PC-9 (cell line): Measurements from ENCODE around the gene FAM3C. TPM values are rescaled to one million over a fixed set of nuclear protein-coding genes. Genes with fewer than 3 reads are reported as not detected.

Experiments used
- BruUV-seq: library from RNA; stranded (reverse); fragments of 400-500 nt; replicated peaks from 2 replicates; lab custom pipeline; 2021; lab: Mats Ljungman, UMichigan
- CTCF ChIA-PET: fragments of 300-600 bp; sonication (Branson Sonifier 250); formaldehyde crosslinking; loops from one replicate; lab custom pipeline; 2022; ENCODE audit warnings: antibody characterized with exemption; lab: Charles Lee
- POLR2A ChIA-PET: fragments of 300-600 bp; sonication (Branson Sonifier 250); formaldehyde crosslinking; loops from one replicate; lab custom pipeline; 2022; ENCODE audit warnings: antibody characterized with exemption; ENCODE audit not compliant: unreplicated experiment; lab: Charles Lee
- DNase-seq, 2 experiments: peaks; one replicate each; pipeline versions ENCODE4 v3.0.0 to v3.0.0-alpha.2; 2015 to 2022; ENCODE audit warnings: mixed read lengths in 1 of 2
- H2AFZ ChIP-seq: fragments of 200-600 bp; sonication (generic); 2 replicates; pipeline ENCODE4 v1.8.1; 2017; ENCODE audit warnings: antibody characterized with exemption
- H3F3A ChIP-seq: fragments of 200-600 bp; sonication (generic); 2 replicates; pipeline ENCODE4 v1.8.1; 2017; ENCODE audit warnings: antibody characterized with exemption, mild to moderate bottlenecking, low read depth; ENCODE audit not compliant: insufficient read depth
- H3K27ac ChIP-seq: fragments of 200-600 bp; sonication (generic); 2 replicates; pipeline ENCODE4 v1.6.1; 2016; ENCODE audit warnings: mixed run types
- H3K27me3 ChIP-seq: fragments of 200-600 bp; sonication (generic); 2 replicates; pipeline ENCODE4 v1.6.1; 2016; ENCODE audit warnings: low read depth, mixed run types; ENCODE audit not compliant: insufficient read depth
- H3K36me3 ChIP-seq: fragments of 200-600 bp; sonication (generic); 2 replicates; pipeline ENCODE4 v1.6.1; 2016; ENCODE audit warnings: low read depth, mixed run types
- H3K4me1 ChIP-seq: fragments of 200-600 bp; sonication (generic); replicated peaks from 2 replicates; pipeline ENCODE4 v1.6.1; 2016; ENCODE audit warnings: mixed run types; ENCODE audit not compliant: insufficient read depth
- H3K4me2 ChIP-seq: fragments of 200-600 bp; sonication (generic); 2 replicates; pipeline ENCODE4 v1.6.1; 2017; ENCODE audit warnings: mixed run types
- H3K4me3 ChIP-seq: fragments of 200-600 bp; sonication (generic); 2 replicates; pipeline ENCODE4 v1.6.1; 2016; ENCODE audit warnings: mixed run types
- H3K79me2 ChIP-seq: fragments of 200-600 bp; sonication (generic); 2 replicates; pipeline ENCODE4 v1.6.1; 2017; ENCODE audit warnings: low read depth, mixed run types
- H3K9me2 ChIP-seq: fragments of 200-600 bp; sonication (generic); 2 replicates; pipeline ENCODE4 v1.8.1; 2017; ENCODE audit warnings: mild to moderate bottlenecking; ENCODE audit not compliant: insufficient read depth
- H3K9me3 ChIP-seq: fragments of 200-600 bp; sonication (generic); 2 replicates; pipeline ENCODE4 v1.8.1; 2016; ENCODE audit warnings: low read depth; ENCODE audit not compliant: insufficient read depth
- H4K20me1 ChIP-seq: fragments of 200-600 bp; sonication (generic); 2 replicates; pipeline ENCODE4 v1.8.1; 2017; ENCODE audit not compliant: insufficient read depth
- EZH2 ChIP-seq: fragments of 200-600 bp; sonication (generic); IDR thresholded peaks from 2 replicates; pipeline ENCODE4 v1.8.0; 2017; ENCODE audit warnings: antibody characterized with exemption, low read depth
- intact Hi-C: fragments of 100-400 bp; cut with micrococcal nuclease; formaldehyde crosslinking; loops from one replicate; pipeline ENCODE4 v1.10.0; 2022; ENCODE audit not compliant: unreplicated experiment
- total RNA-seq: library from RNA; stranded (reverse); gene quantifications from 2 replicates; pipeline ENCODE4 v1.2.3, GENCODE V29; 2021
- TF ChIP-seq, protein P1 (sequence below): fragments of 200-600 bp; sonication (generic); conservative IDR thresholded peaks from 2 replicates; pipeline ENCODE4 v1.6.1; 2017; ENCODE audit warnings: mixed run types, antibody characterized with exemption, mild to moderate bottlenecking, moderate library complexity

The FAM3C gene
- total RNA-seq, 1 experiment from 2014 or later = 134 TPM

GRCh38 chr7:121303422-121304101 is 92.5 kb downstream of the FAM3C start:
- no peak overlapping the region for H2AFZ ChIP-seq

DNA sequence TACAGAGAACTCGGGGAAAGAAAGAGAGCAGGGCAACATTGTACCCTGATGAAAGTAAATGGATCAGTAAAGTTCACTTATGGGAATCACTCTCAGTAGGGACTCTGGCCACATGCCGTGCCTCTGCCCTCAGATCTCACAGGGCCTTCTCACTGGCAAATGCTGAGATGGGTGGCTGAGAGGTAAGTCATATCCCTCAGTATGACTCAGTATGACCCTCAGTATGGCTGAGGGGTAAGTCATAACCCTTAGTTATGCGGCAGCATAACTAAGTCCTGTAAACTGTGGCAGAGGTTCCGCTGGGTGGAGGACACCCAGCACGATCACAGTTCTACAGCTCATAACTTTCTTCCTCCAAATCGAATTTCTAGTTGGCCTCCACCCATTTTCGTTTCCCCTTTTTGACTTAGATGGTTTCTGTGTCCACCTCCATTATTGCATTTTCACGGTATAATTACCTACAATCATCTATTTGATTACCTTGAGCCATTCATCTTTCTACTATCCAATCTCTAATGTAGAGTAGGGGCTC is 93.8 kb downstream of the FAM3C start:
- CTCF ChIA-PET = interaction anchor here (0.6 kb wide), 1 partner anchor 243 kb away, joined by 14 read pairs; no protein-coding TSS in a partner anchor
- Histone ChIP-seq H3K27me3 (no peaks in the 10 kb centered on the region), H3K9me2 (no peaks in the 10 kb centered on the region; the same call in 1 of the 2 replicates), H4K20me1 (no peaks in the 10 kb centered on the region), H3K27ac (no peak overlapping the region), H3K36me3 (no peaks in the 10 kb centered on the region), H3F3A (no peaks in the 10 kb centered on the region), H3K4me3 (no peak overlapping the region), H3K4me1 (no peaks in the 10 kb centered on the region), H3K4me2 (no peak overlapping the region), H3K9me3 (no peaks in the 10 kb centered on the region), H2AFZ (no peak overlapping the region), H3K79me2 (no peaks in the 10 kb centered on the region)
- intact Hi-C loops = no loop called here
- POLR2A ChIA-PET = no interaction called here
- no TSS peak for BruUV-seq
- TF ChIP-seq, protein P1, sequence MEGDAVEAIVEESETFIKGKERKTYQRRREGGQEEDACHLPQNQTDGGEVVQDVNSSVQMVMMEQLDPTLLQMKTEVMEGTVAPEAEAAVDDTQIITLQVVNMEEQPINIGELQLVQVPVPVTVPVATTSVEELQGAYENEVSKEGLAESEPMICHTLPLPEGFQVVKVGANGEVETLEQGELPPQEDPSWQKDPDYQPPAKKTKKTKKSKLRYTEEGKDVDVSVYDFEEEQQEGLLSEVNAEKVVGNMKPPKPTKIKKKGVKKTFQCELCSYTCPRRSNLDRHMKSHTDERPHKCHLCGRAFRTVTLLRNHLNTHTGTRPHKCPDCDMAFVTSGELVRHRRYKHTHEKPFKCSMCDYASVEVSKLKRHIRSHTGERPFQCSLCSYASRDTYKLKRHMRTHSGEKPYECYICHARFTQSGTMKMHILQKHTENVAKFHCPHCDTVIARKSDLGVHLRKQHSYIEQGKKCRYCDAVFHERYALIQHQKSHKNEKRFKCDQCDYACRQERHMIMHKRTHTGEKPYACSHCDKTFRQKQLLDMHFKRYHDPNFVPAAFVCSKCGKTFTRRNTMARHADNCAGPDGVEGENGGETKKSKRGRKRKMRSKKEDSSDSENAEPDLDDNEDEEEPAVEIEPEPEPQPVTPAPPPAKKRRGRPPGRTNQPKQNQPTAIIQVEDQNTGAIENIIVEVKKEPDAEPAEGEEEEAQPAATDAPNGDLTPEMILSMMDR = no peak
- TF ChIP-seq EZH2 = no peak
- no peak for DNase-seq

More at GRCh38 chr7:121303422-121304101, 92.5 kb downstream of the FAM3C start:
- Histone ChIP-seq H3K79me2 (no peaks in the 10 kb centered on the region), H3F3A (no peaks in the 10 kb centered on the region), H3K9me2 (no peaks in the 10 kb centered on the region; the same call in 1 of the 2 replicates), H3K4me2 (no peak overlapping the region), H4K20me1 (no peaks in the 10 kb centered on the region), H3K27me3 (no peaks in the 10 kb centered on the region), H3K36me3 (no peaks in the 10 kb centered on the region), H3K4me1 (no peaks in the 10 kb centered on the region), H3K9me3 (no peaks in the 10 kb centered on the region), H3K27ac (no peak overlapping the region), H3K4me3 (no peak overlapping the region)
- intact Hi-C loops = no loop called here
- no TSS peak for BruUV-seq
- TF ChIP-seq EZH2 = no peak
- TF ChIP-seq, protein P1 = no peak
- no peak for DNase-seq
- ChIA-PET POLR2A (no interaction called here), CTCF (no interaction called here)

DNA sequence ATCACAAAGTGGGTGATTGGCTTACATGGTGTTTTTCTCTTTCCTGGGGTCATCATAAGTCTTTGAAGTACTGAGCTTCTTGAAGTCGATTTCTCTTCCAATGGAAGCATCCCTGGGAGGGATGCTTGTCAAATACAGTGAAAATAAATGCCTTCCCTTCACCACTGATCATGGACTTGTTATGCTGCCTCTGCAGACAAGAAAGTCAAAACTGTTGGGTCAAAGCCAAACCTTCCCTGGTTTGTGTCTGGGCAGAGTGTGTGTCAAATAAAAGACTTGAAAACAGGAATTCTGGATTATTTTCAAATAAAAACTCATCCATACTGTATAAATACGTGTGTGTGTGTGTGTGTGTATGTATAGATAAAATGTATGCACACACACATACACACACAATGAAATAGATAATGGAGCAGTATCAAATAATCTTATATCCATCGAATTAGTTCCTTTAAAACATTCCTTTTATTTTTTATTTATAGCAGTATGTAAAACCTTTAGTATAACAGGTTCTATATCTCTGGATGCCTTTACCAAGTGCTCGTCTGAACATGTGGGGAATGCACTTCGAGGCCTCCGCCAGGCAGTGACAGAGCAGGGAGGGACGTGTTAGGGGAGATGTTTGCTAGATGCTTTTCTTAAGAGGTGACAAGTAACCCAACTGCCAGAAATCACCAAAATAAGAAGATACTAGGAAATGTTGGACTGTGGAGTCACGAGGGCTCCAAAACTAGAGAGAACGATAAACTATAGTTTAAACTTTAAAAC is 94.5 kb downstream of the FAM3C start:
- DNase-seq = no peak
- BruUV-seq = no TSS peak
- intact Hi-C loops = no loop called here

More for the DNA sequence above, 94.5 kb downstream of the FAM3C start:
- ChIA-PET CTCF (interaction anchor here (0.6 kb wide), 1 partner anchor 244 kb away, joined by 14 read pairs; no protein-coding TSS in a partner anchor), POLR2A (no interaction called here)
- no peaks in the 10 kb centered on the region for H3K27me3 ChIP-seq
- no peak for TF ChIP-seq EZH2
- TF ChIP-seq, protein P1 = no peak
- no peaks in the 10 kb centered on the region for H3F3A ChIP-seq
- no peak overlapping the region for H3K4me3 ChIP-seq
- no peaks in the 10 kb centered on the region for H3K4me1 ChIP-seq
- H2AFZ ChIP-seq = no peak overlapping the region
- H3K36me3 ChIP-seq = no peaks in the 10 kb centered on the region
- H4K20me1 ChIP-seq = no peaks in the 10 kb centered on the region
- H3K9me2 ChIP-seq = no peaks in the 10 kb centered on the region; the same call in 1 of the 2 replicates
- H3K4me2 ChIP-seq = no peak overlapping the region
- H3K27ac ChIP-seq = no peak overlapping the region
- H3K79me2 ChIP-seq = no peaks in the 10 kb centered on the region
- H3K9me3 ChIP-seq = no peaks in the 10 kb centered on the region
